Measurements from ENCODE around the gene EPAS1. TPM values are rescaled to one million over a fixed set of nuclear protein-coding genes. Genes with fewer than 3 reads are reported as not detected.

The EPAS1 gene
- total and polyA plus RNA-seq, 2 of the 8 experiments (the other 6 are each of a cell fraction or from before 2014, with no cell fraction given) = 2.0 to 4.9 TPM

GRCh38 chr2:46402874-46403273, 105.7 kb downstream of the EPAS1 start:
- H2BK120ac ChIP-seq (replicated peaks; ENCODE audit: low read depth, low read length) = no peak overlapping the region
- no peak overlapping the region for H2BK15ac ChIP-seq (ENCODE audit: low read length)
- H3K79me2 ChIP-seq (ENCODE audit: control insufficient read depth in 1 of 2, insufficient read depth in 2 of 2, low read length in 2 of 2) = no peaks in the 10 kb centered on the region
- H4K8ac ChIP-seq (ENCODE audit: extremely low read depth, insufficient read depth, low read length) = no peak overlapping the region
- H3K4me2 ChIP-seq (ENCODE audit: insufficient read depth in 1 of 2, low read depth in 2 of 2, low read length in 2 of 2) = no peak overlapping the region
- no peaks in the 10 kb centered on the region for H3K23me2 ChIP-seq (ENCODE audit: low read depth, low read length)
- H3K27me3 ChIP-seq (replicated peaks in 1 of 4; ENCODE audit: control insufficient read depth in 3 of 4, extremely low read depth in 1 of 4, insufficient read depth in 3 of 4, low read length in 3 of 4) = peaks cover 0 to 1% (median 0%) of the 10 kb centered on the region in 4 experiments; a peak in 1 of 7 replicates
- H3K4ac ChIP-seq (replicated peaks; ENCODE audit: insufficient read length, low read depth, low read length) = no peak overlapping the region
- no peak overlapping the region for H2AK5ac ChIP-seq (ENCODE audit: low read depth, low read length)
- TF ChIP-seq USF2 (IDR thresholded peaks at IDR 0.05; ENCODE audit: low read length) = no peak
- no peak for TF ChIP-seq CREB1 (IDR thresholded peaks at IDR 0.05)
- no peak for TF ChIP-seq ZNF274 (IDR thresholded peaks at IDR 0.05; ENCODE audit: borderline replicate concordance, extremely low read depth, low read length)
- no peak overlapping the region for H3K56ac ChIP-seq (replicated peaks; ENCODE audit: insufficient read length, low read depth, low read length)
- DNase-seq (ENCODE audit: low read depth in 1 of 2, low spot score in 2 of 2) (no peak), FAIRE-seq (no peak)
- H3K4me1 ChIP-seq (replicated peaks in 1 of 4; ENCODE audit: control insufficient read depth in 3 of 4, insufficient read depth in 4 of 4, low read length in 3 of 4) = peaks cover 0 to 2% (median 0%) of the 10 kb centered on the region in 4 experiments; a peak in 1 of 7 replicates
- no peak overlapping the region for H3K4me3 ChIP-seq (ENCODE audit: extremely low read depth in 1 of 4, insufficient read depth in 2 of 4, low read depth in 3 of 4, low read length in 4 of 4)
- no peak overlapping the region for H3K27ac ChIP-seq (ENCODE audit: low read depth, low read length)
- H2BK5ac ChIP-seq (ENCODE audit: low read depth, low read length) = no peak overlapping the region
- H2BK20ac ChIP-seq (ENCODE audit: low read length) = no peak overlapping the region
- H3K9ac ChIP-seq (replicated peaks in 1 of 4; ENCODE audit: extremely low read depth in 1 of 4, low read depth in 3 of 4, low read length in 3 of 4) = no peak overlapping the region
- H3K9me3 ChIP-seq (ENCODE audit: insufficient read depth in 2 of 2, low read depth in 1 of 2, low read length in 1 of 2) = no peaks in the 10 kb centered on the region
- H3K79me1 ChIP-seq (ENCODE audit: low read depth, low read length) = no peaks in the 10 kb centered on the region
- ChIA-PET POLR2A (ENCODE audit: partially characterized antibody) (no interaction called here), CTCF (ENCODE audit: partially characterized antibody) (no interaction called here)
- no peaks in the 10 kb centered on the region for H4K20me1 ChIP-seq (replicated peaks in 1 of 2; ENCODE audit: control insufficient read depth in 1 of 2, insufficient read depth in 2 of 2, low read length in 2 of 2)
- no peak overlapping the region for H3K18ac ChIP-seq (ENCODE audit: extremely low read depth, low read length)
- no peak overlapping the region for H2BK12ac ChIP-seq (ENCODE audit: low read depth, low read length)
- 93% methylated on average over 6 of the region's 6 CpGs; no CpG with 5 or more reads in 1 of the 2 experiments for WGBS, 2 experiments (ENCODE audit: extremely low coverage in 1 of 2, insufficient coverage in 1 of 2, insufficient read length in 1 of 2, insufficient replicate concordance in 2 of 2, low coverage in 1 of 2, low lambda C conversion rate in 2 of 2, missing lambda C conversion rate in 1 of 2)
- H4K91ac ChIP-seq (replicated peaks; ENCODE audit: insufficient read length, low read length) = no peak overlapping the region
- H3K36me3 ChIP-seq (ENCODE audit: control insufficient read depth in 2 of 4, insufficient read depth in 4 of 4, low read length in 3 of 4) = no peaks in the 10 kb centered on the region
- H3K23ac ChIP-seq (ENCODE audit: insufficient read length) = no peak overlapping the region
- H2AFZ ChIP-seq (ENCODE audit: low read length) = no peak overlapping the region
- H3K14ac ChIP-seq (ENCODE audit: insufficient read length) = no peak overlapping the region
- H4K5ac ChIP-seq (ENCODE audit: insufficient read length, low read depth, low read length) = no peak overlapping the region
